Natural killer cell (primary cell): ENCODE data around the gene WSCD2. TPM values are rescaled to one million over a fixed set of nuclear protein-coding genes. Genes with fewer than 3 reads are reported as not detected.

Experiments
- ATAC-seq, 3 donors: fragments of 150-1000 bp in 2 of 3; fragments of 200-7000 bp in 1 of 3; cut with Tn5 transposase; 1 replicate in 1 of 3; 2 replicates in 2 of 3; pipeline ENCODE4 v1.10.0; 2021; ENCODE audit warnings: mild to moderate bottlenecking in 2 of 3, moderate library complexity in 2 of 3
- DNase-seq, 2 donors: peaks; one replicate each; pipeline versions ENCODE4 v3.0.0 to v3.0.0-alpha.2; 2013 to 2021; ENCODE audit warnings: mixed read lengths in 1 of 2
- H3K27ac ChIP-seq: one replicate; pipeline ENCODE4 v1.5.1; 2013; ENCODE audit warnings: mild to moderate bottlenecking, low read length
- H3K27me3 ChIP-seq: one replicate; pipeline ENCODE4 v1.6.1; 2013; ENCODE audit warnings: low read length; ENCODE audit not compliant: control insufficient read depth, insufficient read depth
- H3K36me3 ChIP-seq: one replicate; pipeline ENCODE4 v1.6.1; 2013; ENCODE audit warnings: low read length; ENCODE audit not compliant: control insufficient read depth, insufficient read depth
- H3K4me1 ChIP-seq: one replicate; pipeline ENCODE4 v1.6.1; 2013; ENCODE audit warnings: low read length; ENCODE audit not compliant: control insufficient read depth, insufficient read depth
- H3K4me3 ChIP-seq: one replicate; pipeline ENCODE4 v1.5.1; 2013; ENCODE audit warnings: low read length
- H3K9me3 ChIP-seq: one replicate; pipeline ENCODE4 v1.6.1; 2013; ENCODE audit warnings: low read length; ENCODE audit not compliant: control insufficient read depth, insufficient read depth
- H3K27ac Mint-ChIP-seq, 2 donors: one replicate each; pipeline ENCODE4 v1.8.0; 2022; ENCODE audit warnings: mild to moderate bottlenecking in 2 of 2, mixed read lengths in 2 of 2, moderate library complexity in 1 of 2
- H3K27me3 Mint-ChIP-seq, 2 donors: one replicate each; pipeline ENCODE4 v1.8.0; 2022; ENCODE audit warnings: low read depth in 2 of 2, mixed read lengths in 2 of 2
- H3K36me3 Mint-ChIP-seq: one replicate; pipeline ENCODE4 v1.8.0; 2022; ENCODE audit warnings: mixed read lengths
- H3K4me1 Mint-ChIP-seq, 2 donors: one replicate each; pipeline ENCODE4 v1.8.0; 2022; ENCODE audit warnings: mixed read lengths in 2 of 2
- H3K4me3 Mint-ChIP-seq: one replicate; pipeline ENCODE4 v1.8.0; 2022; ENCODE audit warnings: mild to moderate bottlenecking, moderate library complexity, mixed read lengths
- H3K9me3 Mint-ChIP-seq, 2 donors: one replicate each; pipeline ENCODE4 v1.8.0; 2022; ENCODE audit warnings: mixed read lengths in 2 of 2
- CTCF ChIP-seq: fragments of 200-600 bp; IDR thresholded peaks from one replicate; pipeline ENCODE4 v1.8.0; 2022; ENCODE audit warnings: antibody characterized with exemption
- WGBS: methylation state at CpG from one replicate; pipeline ENCODE4 v1.1.7; 2013; ENCODE audit warnings: missing lambda C conversion rate; ENCODE audit not compliant: insufficient coverage; 5-methylcytosine and 5-hydroxymethylcytosine counted together
- intact Hi-C: fragments of 100-400 bp; cut with micrococcal nuclease; formaldehyde crosslinking; loops from one replicate; pipeline ENCODE4 v1.14.2; 2022
- total RNA-seq, 4 donors: library from RNA; stranded (reverse); fragments of 120-200 nt in 1 of 4; gene quantifications; one replicate each; pipeline versions ENCODE4 v1.2.3 to v1.2.4, GENCODE V29; 2013 to 2022

Gene WSCD2
- total RNA-seq, 3 donors from 2014 or later (not counting 1 experiment from before 2014, with no cell fraction given) = 0.32 to 0.78 TPM; not detected in 1

GRCh38 chr12:108201808-108202207 lies 72.7 kb downstream of the WSCD2 start:
- no peaks in the 10 kb centered on the region for H3K36me3 ChIP-seq
- H3K4me3 Mint-ChIP-seq = no peak overlapping the region
- no peak overlapping the region for H3K27ac Mint-ChIP-seq
- H3K27me3 ChIP-seq = no peaks in the 10 kb centered on the region
- H3K27ac ChIP-seq = no peak overlapping the region
- no peaks in the 10 kb centered on the region for H3K9me3 ChIP-seq
- H3K4me1 Mint-ChIP-seq = peaks cover 0 to 6% of the 10 kb centered on the region in 2 donors
- H3K27me3 Mint-ChIP-seq = peaks cover 5 to 18% of the 10 kb centered on the region in 2 donors
- ATAC-seq = no peak
- no peaks in the 10 kb centered on the region for H3K9me3 Mint-ChIP-seq
- H3K4me3 ChIP-seq = no peak overlapping the region
- TF ChIP-seq CTCF = no peak
- DNase-seq = no peak
- 50% methylated on average over 6 of the region's 6 CpGs for WGBS
- H3K36me3 Mint-ChIP-seq = no peaks in the 10 kb centered on the region
- no peaks in the 10 kb centered on the region for H3K4me1 ChIP-seq
- intact Hi-C loops = no loop called here

- 72% methylated on average over 8 of the region's 9 CpGs for WGBS
- H3K27ac Mint-ChIP-seq = no peak overlapping the region
- intact Hi-C loops = no loop called here
- Histone ChIP-seq H3K4me3 (no peak overlapping the region), H3K27ac (no peak overlapping the region), H3K9me3 (no peaks in the 10 kb centered on the region), H3K27me3 (no peaks in the 10 kb centered on the region), H3K36me3 (no peaks in the 10 kb centered on the region), H3K4me1 (no peaks in the 10 kb centered on the region)
- peaks cover 0 to 6% of the 10 kb centered on the region in 2 donors for H3K4me1 Mint-ChIP-seq
- DNase-seq (no peak), ATAC-seq (no peak)
- H3K4me3 Mint-ChIP-seq = no peak overlapping the region
- H3K36me3 Mint-ChIP-seq = no peaks in the 10 kb centered on the region
- no peak for TF ChIP-seq CTCF
- H3K27me3 Mint-ChIP-seq = peaks cover 9 to 26% of the 10 kb centered on the region in 2 donors
- H3K9me3 Mint-ChIP-seq = no peaks in the 10 kb centered on the region
Observed at GRCh38 chr12:108204117-108204987, 75.3 kb downstream of the WSCD2 start.

GRCh38 chr12:108205864-108206263 lies 76.8 kb downstream of the WSCD2 start:
- ATAC-seq (no peak), DNase-seq (no peak)
- Histone ChIP-seq H3K36me3 (no peaks in the 10 kb centered on the region), H3K4me3 (no peak overlapping the region), H3K27me3 (no peaks in the 10 kb centered on the region), H3K4me1 (no peaks in the 10 kb centered on the region), H3K27ac (no peak overlapping the region), H3K9me3 (no peaks in the 10 kb centered on the region)
- Mint-ChIP-seq H3K36me3 (no peaks in the 10 kb centered on the region), H3K4me1 (peaks cover 0 to 9% of the 10 kb centered on the region in 2 donors), H3K27me3 (peaks cover 16 to 37% of the 10 kb centered on the region in 2 donors), H3K27ac (no peak overlapping the region), H3K4me3 (no peak overlapping the region), H3K9me3 (no peaks in the 10 kb centered on the region)
- 85% methylated on average over 1 of the region's 1 CpG for WGBS
- TF ChIP-seq CTCF = no peak
- intact Hi-C loops = no loop called here
